HL-60 (cell line): ENCODE results near the gene GRIA3.

Experiments used
- DNase-seq, 2 experiments: peaks; one replicate each; pipeline ENCODE4 v3.0.0-alpha.2; 2010 to 2020; ENCODE audit warnings: low read depth in 1 of 2, low spot score in 1 of 2
- H3K27ac ChIP-seq: fragments of 250-450 bp; sonication (Bioruptor Pico); replicated peaks from 2 replicates; pipeline ENCODE4 v1.5.1; 2020; ENCODE audit warnings: mild to moderate bottlenecking, moderate library complexity
- H3K27me3 ChIP-seq: fragments of 250-450 bp; sonication (Bioruptor Pico); 2 replicates; pipeline ENCODE4 v1.5.1; 2021; ENCODE audit warnings: mild to moderate bottlenecking, moderate library complexity; ENCODE audit not compliant: insufficient read depth, poor library complexity, severe bottlenecking
- H3K4me3 ChIP-seq: replicated peaks from 2 replicates; pipeline ENCODE4 v1.5.1; 2011; ENCODE audit warnings: mild to moderate bottlenecking, control low read depth, low read length; ENCODE audit not compliant: insufficient read depth
- CTCF ChIP-seq: IDR thresholded peaks from one replicate; pipeline ENCODE4 v1.5.1; 2011; ENCODE audit warnings: low read length, control low read depth, inconsistent platforms; ENCODE audit not compliant: insufficient read depth
- GABPA ChIP-seq: IDR thresholded peaks from 2 replicates; pipeline ENCODE4 v1.6.1; 2012; ENCODE audit warnings: low read depth
- POLR2AphosphoS5 ChIP-seq: IDR thresholded peaks from 2 replicates; pipeline ENCODE4 v1.6.1; 2012; ENCODE audit warnings: low read depth
- REST ChIP-seq: IDR thresholded peaks from 2 replicates; pipeline ENCODE4 v1.6.1; 2012; ENCODE audit warnings: low read depth; ENCODE audit not compliant: insufficient replicate concordance
- SPI1 ChIP-seq: IDR thresholded peaks from 2 replicates; pipeline ENCODE4 v1.6.1; 2012; ENCODE audit warnings: low read depth, mild to moderate bottlenecking, borderline replicate concordance

Gene GRIA3

DNA sequence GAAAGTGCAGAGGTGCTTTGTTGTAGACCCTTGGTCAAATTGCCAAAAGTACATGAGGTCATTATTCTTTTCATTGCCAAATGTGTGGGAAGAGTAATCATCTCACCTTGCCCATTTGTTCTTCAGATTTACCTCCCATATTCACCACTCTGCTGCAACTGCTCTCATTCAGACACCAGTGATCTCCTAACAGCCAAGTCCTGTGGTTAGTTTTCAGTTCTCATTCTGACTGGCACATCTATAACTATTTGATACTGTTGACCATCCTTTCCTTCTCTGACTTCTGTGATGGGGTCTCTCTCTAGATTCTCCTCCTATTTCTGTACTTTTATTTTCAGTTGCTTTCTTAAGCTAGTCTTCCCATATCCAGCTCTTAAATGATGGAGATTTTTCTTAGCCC, 39.8 kb downstream of the GRIA3 start:
- H3K27me3 ChIP-seq, result no peaks in the 10 kb centered on the region
- no peak overlapping the region for H3K4me3 ChIP-seq
- no peak overlapping the region for H3K27ac ChIP-seq
- TF ChIP-seq SPI1, result no peak
- no peak for DNase-seq

- no peak for DNase-seq
- H3K4me3 ChIP-seq, result no peak overlapping the region
- H3K27ac ChIP-seq, result no peak overlapping the region
- no peaks in the 10 kb centered on the region for H3K27me3 ChIP-seq
- TF ChIP-seq POLR2AphosphoS5, result no peak
These were observed 46.7 kb downstream of the GRIA3 start for GRCh38 chrX:123230798-123231197.

GRCh38 chrX:123236859-123237258, 52.8 kb downstream of the GRIA3 start:
- Histone ChIP-seq H3K27me3 (no peaks in the 10 kb centered on the region), H3K27ac (no peak overlapping the region), H3K4me3 (no peak overlapping the region)
- TF ChIP-seq POLR2AphosphoS5 (no peak), CTCF (no peak), REST (no peak), SPI1 (no peak), GABPA (no peak)
- DNase-seq, result no peak

GRCh38 chrX:123237271-123237670, 53.2 kb downstream of the GRIA3 start:
- no peak for DNase-seq
- TF ChIP-seq GABPA (no peak), POLR2AphosphoS5 (no peak), SPI1 (no peak), CTCF (no peak), REST (no peak)
- Histone ChIP-seq H3K27me3 (no peaks in the 10 kb centered on the region), H3K4me3 (no peak overlapping the region), H3K27ac (no peak overlapping the region)

DNA sequence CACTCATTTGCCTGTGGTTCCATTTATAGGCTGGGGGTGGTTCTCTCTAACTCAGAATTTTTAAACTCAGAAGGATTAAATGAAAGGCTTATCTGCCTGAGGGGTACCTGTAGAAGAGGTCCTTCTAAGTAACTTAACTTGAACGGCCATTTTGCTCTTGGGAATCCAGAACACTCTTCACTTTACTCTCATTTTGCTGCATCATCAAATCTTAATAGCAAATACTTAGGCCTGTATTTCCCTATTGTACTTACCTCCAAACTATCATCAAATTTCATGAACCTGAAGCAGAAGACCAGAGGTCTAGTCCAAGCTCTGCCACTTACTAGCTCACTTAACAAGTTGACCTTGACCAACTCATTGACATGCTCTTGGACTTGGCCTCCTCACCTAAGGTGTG, 70.4 kb downstream of the GRIA3 start:
- Histone ChIP-seq H3K4me3 (no peak overlapping the region), H3K27me3 (peaks cover 4% of the 10 kb centered on the region), H3K27ac (no peak overlapping the region)
- TF ChIP-seq POLR2AphosphoS5 (no peak), REST (no peak), SPI1 (no peak), GABPA (no peak), CTCF (no peak)
- DNase-seq, result no peak
